Transverse colon (tissue), 4 donors: ENCODE results near the gene VGLL4. TPM values are rescaled to one million over a fixed set of nuclear protein-coding genes. Genes with fewer than 3 reads are reported as not detected.

Experiments used
- DNase-seq: peaks from one replicate; pipeline ENCODE4 v3.0.0-alpha.2; 2019
- H3K27ac ChIP-seq, 4 donors: fragments of 200-600 bp; sonication (generic); 2 replicates each; pipeline ENCODE4 v1.5.1; 2016 to 2018; ENCODE audit warnings: inconsistent platforms in 4 of 4
- H3K27me3 ChIP-seq: fragments of 200-600 bp; sonication (generic); 2 replicates; pipeline ENCODE4 v1.5.1; 2017; ENCODE audit warnings: inconsistent platforms
- H3K36me3 ChIP-seq, 4 donors: fragments of 200-600 bp; sonication (generic); 2 replicates each; pipeline ENCODE4 v1.5.1; 2017 to 2019; ENCODE audit warnings: inconsistent platforms in 4 of 4
- H3K4me1 ChIP-seq, 4 donors: fragments of 200-600 bp; sonication (generic); 2 replicates each; pipeline ENCODE4 v1.5.1; 2017 to 2020; ENCODE audit warnings: inconsistent platforms in 4 of 4
- H3K4me3 ChIP-seq, 4 donors: fragments of 200-600 bp; sonication (generic); 1 replicate in 1 of 4; 2 replicates in 3 of 4; pipeline versions ENCODE4 v1.5.1 to v1.6.1; 2017 to 2019; ENCODE audit warnings: inconsistent platforms in 4 of 4
- H3K9me3 ChIP-seq, 2 donors: fragments of 200-600 bp; sonication (generic); 2 replicates each; pipeline ENCODE4 v1.5.1; 2017 to 2019; ENCODE audit warnings: inconsistent platforms in 2 of 2
- CTCF ChIP-seq, 5 experiments: fragments of 200-600 bp in 3 of 5; fragments of 450-650 bp in 2 of 5; sonication (generic) in 3 of 5; IDR thresholded peaks; 1 replicate in 2 of 5; 2 replicates in 3 of 5; pipeline ENCODE4 v1.5.1; 2016 to 2017; ENCODE audit warnings: antibody characterized with exemption in 5 of 5, inconsistent platforms in 3 of 5, mild to moderate bottlenecking in 2 of 5, moderate library complexity in 1 of 5
- EP300 ChIP-seq: sonication (generic); formaldehyde crosslinking; IDR thresholded peaks from one replicate; pipeline ENCODE4 v1.6.1; 2017; ENCODE audit warnings: antibody characterized with exemption, low read depth
- POLR2A ChIP-seq: fragments of 450-650 bp; IDR thresholded peaks from one replicate; pipeline ENCODE4 v1.6.1; 2016; ENCODE audit warnings: antibody characterized with exemption, mild to moderate bottlenecking, moderate library complexity
- POLR2AphosphoS5 ChIP-seq, 3 donors: sonication (generic); formaldehyde crosslinking; IDR thresholded peaks; one replicate each; pipeline ENCODE4 v1.6.1; 2016; ENCODE audit warnings: antibody characterized with exemption in 3 of 3
- WGBS, 2 donors: methylation state at CpG; one replicate each; pipeline ENCODE4 v1.1.5; 2018; ENCODE audit warnings: low coverage in 1 of 2; 5-methylcytosine and 5-hydroxymethylcytosine counted together
- in situ Hi-C, 4 donors: fragments of 200-750 bp; cut with MboI; loops; one replicate each; pipeline versions ENCODE4 v1.15.0 to v1.15.1; 2017; ENCODE audit warnings: low sequenced_read_pairs in 3 of 4, low pct_ligation_motif_present in 1 of 4, low pct_unique_long_range_greater_than_20kb in 1 of 4
- intact Hi-C: fragments of 100-400 bp; cut with DNase I; formaldehyde crosslinking; loops from one replicate; pipeline ENCODE4 v1.15.1; 2023; ENCODE audit warnings: low total_unique reads
- total RNA-seq, 4 donors: library from RNA; depleted of rRNA; stranded (reverse); fragments of >200 nt; gene quantifications; one replicate each; pipeline ENCODE4 v1.1.0, GENCODE V29; 2016

VGLL4 gene
- total RNA-seq, 4 donors from 2014 or later: 67.3 to 175 (median 95.0) TPM

- intact Hi-C loops: loop anchor here (10.0 kb wide), 1 partner anchor 147 kb away; no protein-coding TSS in a partner anchor
- peaks cover 3 to 49% (median 19%) of the 10 kb centered on the region in 4 donors for H3K4me1 ChIP-seq
Measured at GRCh38 chr3:11658180-11658579, 14.5 kb upstream of the VGLL4 start.

GRCh38 chr3:11655196-11655928, 11.6 kb upstream of the VGLL4 start:
- WGBS, 2 donors: 68 to 75% methylated on average over 4 to 13 of the region's 13 CpGs

More at GRCh38 chr3:11658180-11658579, 14.5 kb upstream of the VGLL4 start:
- Histone ChIP-seq H3K4me3 (no peak overlapping the region), H3K27me3 (no peaks in the 10 kb centered on the region), H3K36me3 (no peaks in the 10 kb centered on the region), H3K9me3 (no peaks in the 10 kb centered on the region), H3K27ac (peak overlapping the region in 1 of 4 donors; percentile 14)
- TF ChIP-seq EP300 (no peak), POLR2A (no peak), CTCF (IDR thresholded peaks at IDR 0.05) (no peak), POLR2AphosphoS5 (IDR thresholded peaks at IDR 0.05) (no peak)
- in situ Hi-C loops: loop anchor here in 2 of 4 donors (10.0 to 25.0 kb wide), 3 partner anchors 154 to 421 kb away; no protein-coding TSS in a partner anchor
- no peak for DNase-seq
- 42 to 63% methylated on average over 2 to 5 of the region's 5 CpGs for WGBS, 2 donors

GRCh38 chr3:11654166-11654565, 10.5 kb upstream of the VGLL4 start:
- Histone ChIP-seq H3K4me3 (no peak overlapping the region), H3K36me3 (no peaks in the 10 kb centered on the region), H3K27me3 (no peaks in the 10 kb centered on the region), H3K4me1 (peaks cover 0 to 21% (median 7%) of the 10 kb centered on the region in 4 donors), H3K27ac (no peak overlapping the region), H3K9me3 (no peaks in the 10 kb centered on the region)
- in situ Hi-C loops: loop anchor here in 3 of 4 donors (5.0 to 25.0 kb wide), 5 partner anchors 158 to 417 kb away; no protein-coding TSS in a partner anchor
- 84 to 96% methylated on average over 4 of the region's 4 CpGs for WGBS, 2 donors
- no peak for DNase-seq
- TF ChIP-seq POLR2AphosphoS5 (IDR thresholded peaks at IDR 0.05) (no peak), CTCF (IDR thresholded peaks at IDR 0.05) (no peak), EP300 (no peak)
- intact Hi-C loops: loop anchor here (10.0 kb wide), 1 partner anchor 151 kb away; no protein-coding TSS in a partner anchor

More at GRCh38 chr3:11655196-11655928, 11.6 kb upstream of the VGLL4 start:
- Histone ChIP-seq H3K27me3 (no peaks in the 10 kb centered on the region), H3K36me3 (no peaks in the 10 kb centered on the region), H3K9me3 (no peaks in the 10 kb centered on the region), H3K27ac (no peak overlapping the region), H3K4me1 (peaks cover 0 to 30% (median 13%) of the 10 kb centered on the region in 4 donors), H3K4me3 (no peak overlapping the region)
- intact Hi-C loops: loop anchor here (10.0 kb wide), 1 partner anchor 149 kb away; no protein-coding TSS in a partner anchor
- TF ChIP-seq CTCF (IDR thresholded peaks at IDR 0.05) (peak in 1 of 5 experiments; percentile 9), EP300 (no peak)
- in situ Hi-C loops: loop anchor here in 2 of 4 donors (10.0 to 25.0 kb wide), 3 partner anchors 157 to 418 kb away; no protein-coding TSS in a partner anchor
- no peak for DNase-seq

- Histone ChIP-seq H3K27ac (no peak overlapping the region), H3K4me1 (peaks cover 0 to 19% (median 5%) of the 10 kb centered on the region in 4 donors), H3K36me3 (no peaks in the 10 kb centered on the region), H3K4me3 (no peak overlapping the region), H3K27me3 (no peaks in the 10 kb centered on the region), H3K9me3 (no peaks in the 10 kb centered on the region)
- no peak for DNase-seq
- in situ Hi-C loops (loop anchor here in 3 of 4 donors (5.0 to 25.0 kb wide), 5 partner anchors 159 to 416 kb away; no protein-coding TSS in a partner anchor), intact Hi-C loops (loop anchor here (2.0 to 10.0 kb wide), 2 partner anchors 151 to 275 kb away; no protein-coding TSS in a partner anchor)
- WGBS, 2 donors: 71 to 76% methylated on average over 7 to 11 of the region's 11 CpGs
- TF ChIP-seq EP300: no peak
- TF ChIP-seq CTCF (IDR thresholded peaks at IDR 0.05): no peak
- no peak for TF ChIP-seq POLR2A
- no peak for TF ChIP-seq POLR2AphosphoS5 (IDR thresholded peaks at IDR 0.05)
Measured at GRCh38 chr3:11653298-11654055, 9.8 kb upstream of the VGLL4 start.
